T-helper 1 cell treated with Interleukin-12 subunit alpha and Interleukin-12 subunit beta and Interleukin-4 antibody, amounts not matched to agents 30 μg/mL and 1 μg/mL, for 36 hours (primary cell): ENCODE results near the gene HAUS7.

Experiments used
- H3K27ac Mint-ChIP-seq: one replicate; pipeline ENCODE4 v1.8.0; 2021; ENCODE audit warnings: mild to moderate bottlenecking, mixed read lengths
- H3K27me3 Mint-ChIP-seq: one replicate; pipeline ENCODE4 v1.8.0; 2021; ENCODE audit warnings: low read depth, mixed read lengths
- H3K36me3 Mint-ChIP-seq: one replicate; pipeline ENCODE4 v1.8.0; 2021; ENCODE audit warnings: low read depth, mixed read lengths
- H3K4me1 Mint-ChIP-seq: one replicate; pipeline ENCODE4 v1.8.0; 2021; ENCODE audit warnings: low read depth, mixed read lengths
- H3K4me3 Mint-ChIP-seq: one replicate; pipeline ENCODE4 v1.8.0; 2021; ENCODE audit warnings: mild to moderate bottlenecking, moderate library complexity, mixed read lengths
- H3K9me3 Mint-ChIP-seq: one replicate; pipeline ENCODE4 v1.8.0; 2021; ENCODE audit warnings: mixed read lengths

Gene HAUS7

GRCh38 chrX:153435845-153436244 is 34.5 kb downstream of the HAUS7 start:
- no peak overlapping the region for H3K27ac Mint-ChIP-seq
- H3K4me3 Mint-ChIP-seq = no peak overlapping the region
- no peaks in the 10 kb centered on the region for H3K27me3 Mint-ChIP-seq
- no peaks in the 10 kb centered on the region for H3K4me1 Mint-ChIP-seq
- H3K9me3 Mint-ChIP-seq = peaks cover under 1% of the 10 kb centered on the region
- H3K36me3 Mint-ChIP-seq = no peaks in the 10 kb centered on the region

DNA sequence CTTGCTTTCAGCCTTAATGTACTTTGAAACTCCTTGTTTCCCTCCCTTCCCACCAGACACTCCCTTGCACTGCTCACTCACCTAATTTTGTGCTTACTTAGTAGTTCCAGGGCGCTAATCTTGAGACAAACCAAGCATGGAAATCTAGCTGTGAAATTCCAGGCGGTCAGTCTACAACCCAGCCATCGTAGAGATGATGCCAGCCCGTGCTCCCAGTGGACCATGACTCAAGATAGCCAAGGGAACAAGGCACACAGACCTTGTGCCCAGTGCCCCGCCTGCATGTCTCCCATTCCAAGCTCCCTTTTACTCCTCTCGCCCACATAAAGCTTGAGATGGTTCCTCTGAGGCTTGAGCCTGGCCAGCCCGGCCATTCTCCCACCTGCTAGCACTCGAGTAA is 35.6 kb downstream of the HAUS7 start:
- peaks cover 6% of the 10 kb centered on the region for H3K9me3 Mint-ChIP-seq
- no peaks in the 10 kb centered on the region for H3K27me3 Mint-ChIP-seq
- no peak overlapping the region for H3K27ac Mint-ChIP-seq
- H3K36me3 Mint-ChIP-seq = no peaks in the 10 kb centered on the region
- H3K4me3 Mint-ChIP-seq = no peak overlapping the region
- H3K4me1 Mint-ChIP-seq = no peaks in the 10 kb centered on the region

- Mint-ChIP-seq H3K9me3 (peaks cover 6% of the 10 kb centered on the region), H3K4me1 (no peaks in the 10 kb centered on the region), H3K36me3 (no peaks in the 10 kb centered on the region), H3K4me3 (no peak overlapping the region), H3K27me3 (no peaks in the 10 kb centered on the region), H3K27ac (no peak overlapping the region)
These were observed 36.5 kb downstream of the HAUS7 start for GRCh38 chrX:153433781-153434285.

GRCh38 chrX:153433161-153433680 is 37.2 kb downstream of the HAUS7 start:
- no peaks in the 10 kb centered on the region for H3K27me3 Mint-ChIP-seq
- H3K36me3 Mint-ChIP-seq = no peaks in the 10 kb centered on the region
- H3K9me3 Mint-ChIP-seq = peaks cover 6% of the 10 kb centered on the region
- no peak overlapping the region for H3K27ac Mint-ChIP-seq
- no peak overlapping the region for H3K4me3 Mint-ChIP-seq
- no peaks in the 10 kb centered on the region for H3K4me1 Mint-ChIP-seq

DNA sequence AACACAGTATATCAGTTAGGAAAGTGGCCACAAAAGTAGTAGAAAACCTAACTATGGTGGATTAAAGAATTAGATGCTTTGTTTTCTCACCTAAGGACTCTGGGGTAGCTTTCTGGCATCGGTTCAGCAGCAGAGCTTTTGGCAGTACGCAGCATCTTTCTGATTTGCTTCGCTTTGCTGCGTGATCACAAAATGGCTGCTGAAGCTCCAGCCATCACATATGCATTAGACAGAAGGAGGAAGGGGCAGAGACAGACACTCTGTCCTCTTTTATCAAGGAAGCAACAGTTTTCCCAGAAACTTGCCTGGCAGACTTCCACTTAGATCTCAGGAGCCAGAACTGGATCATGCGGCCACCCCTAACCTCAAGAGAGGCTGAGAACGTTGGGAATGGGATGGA is 39.6 kb downstream of the HAUS7 start:
- Mint-ChIP-seq H3K27ac (no peak overlapping the region), H3K9me3 (peaks cover 6% of the 10 kb centered on the region), H3K4me3 (no peak overlapping the region), H3K27me3 (peaks cover 4% of the 10 kb centered on the region), H3K4me1 (no peaks in the 10 kb centered on the region), H3K36me3 (no peaks in the 10 kb centered on the region)

DNA sequence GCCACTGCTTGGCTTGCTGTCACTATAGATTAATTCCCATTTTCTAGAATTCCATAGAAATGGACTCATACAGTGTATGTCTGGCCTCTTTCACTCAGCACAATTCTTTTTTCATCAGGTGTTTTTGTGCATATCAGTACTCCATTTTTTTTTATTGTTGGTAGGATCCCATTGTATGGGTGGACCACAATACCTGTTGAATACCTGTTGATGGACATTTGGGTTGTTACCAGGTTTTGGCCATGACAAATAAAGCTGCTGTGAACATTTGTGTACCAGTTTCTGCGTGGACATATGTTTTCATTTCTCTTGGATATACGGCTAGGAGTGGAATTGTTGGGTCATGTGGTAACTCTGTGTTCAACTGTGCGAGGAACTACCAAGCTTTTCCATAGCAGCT is 44.2 kb downstream of the HAUS7 start:
- Mint-ChIP-seq H3K4me3 (no peak overlapping the region), H3K27ac (no peak overlapping the region), H3K36me3 (no peaks in the 10 kb centered on the region), H3K4me1 (no peaks in the 10 kb centered on the region), H3K27me3 (peaks cover 4% of the 10 kb centered on the region), H3K9me3 (peaks cover 6% of the 10 kb centered on the region)

DNA sequence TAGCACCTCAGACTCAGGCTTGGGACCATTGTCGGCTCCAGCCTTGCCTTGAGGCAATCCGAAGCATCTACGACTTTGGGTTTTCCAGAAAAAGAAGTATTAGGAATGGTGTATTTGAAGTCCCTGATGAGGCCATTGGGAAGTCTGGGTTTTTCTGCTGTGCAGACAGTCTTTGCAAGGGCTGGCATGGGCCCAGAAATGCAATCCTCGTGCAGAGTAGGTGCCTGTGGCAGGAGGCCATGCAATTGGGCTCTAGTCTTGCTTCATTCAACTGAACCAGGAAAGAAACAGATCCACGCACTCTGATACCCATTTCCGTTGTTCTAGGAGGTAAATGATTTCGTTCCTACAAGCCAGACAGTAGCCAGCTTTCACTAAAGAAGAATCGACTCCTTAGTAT is 46.7 kb downstream of the HAUS7 start:
- peaks cover 4% of the 10 kb centered on the region for H3K27me3 Mint-ChIP-seq
- H3K4me3 Mint-ChIP-seq = no peak overlapping the region
- H3K27ac Mint-ChIP-seq = no peak overlapping the region
- no peaks in the 10 kb centered on the region for H3K36me3 Mint-ChIP-seq
- H3K4me1 Mint-ChIP-seq = no peaks in the 10 kb centered on the region
- no peaks in the 10 kb centered on the region for H3K9me3 Mint-ChIP-seq

- Mint-ChIP-seq H3K27me3 (no peaks in the 10 kb centered on the region), H3K4me1 (no peaks in the 10 kb centered on the region), H3K9me3 (no peaks in the 10 kb centered on the region), H3K27ac (no peak overlapping the region), H3K36me3 (no peaks in the 10 kb centered on the region), H3K4me3 (no peak overlapping the region)
These were observed 48.5 kb downstream of the HAUS7 start for GRCh38 chrX:153421856-153422255.

DNA sequence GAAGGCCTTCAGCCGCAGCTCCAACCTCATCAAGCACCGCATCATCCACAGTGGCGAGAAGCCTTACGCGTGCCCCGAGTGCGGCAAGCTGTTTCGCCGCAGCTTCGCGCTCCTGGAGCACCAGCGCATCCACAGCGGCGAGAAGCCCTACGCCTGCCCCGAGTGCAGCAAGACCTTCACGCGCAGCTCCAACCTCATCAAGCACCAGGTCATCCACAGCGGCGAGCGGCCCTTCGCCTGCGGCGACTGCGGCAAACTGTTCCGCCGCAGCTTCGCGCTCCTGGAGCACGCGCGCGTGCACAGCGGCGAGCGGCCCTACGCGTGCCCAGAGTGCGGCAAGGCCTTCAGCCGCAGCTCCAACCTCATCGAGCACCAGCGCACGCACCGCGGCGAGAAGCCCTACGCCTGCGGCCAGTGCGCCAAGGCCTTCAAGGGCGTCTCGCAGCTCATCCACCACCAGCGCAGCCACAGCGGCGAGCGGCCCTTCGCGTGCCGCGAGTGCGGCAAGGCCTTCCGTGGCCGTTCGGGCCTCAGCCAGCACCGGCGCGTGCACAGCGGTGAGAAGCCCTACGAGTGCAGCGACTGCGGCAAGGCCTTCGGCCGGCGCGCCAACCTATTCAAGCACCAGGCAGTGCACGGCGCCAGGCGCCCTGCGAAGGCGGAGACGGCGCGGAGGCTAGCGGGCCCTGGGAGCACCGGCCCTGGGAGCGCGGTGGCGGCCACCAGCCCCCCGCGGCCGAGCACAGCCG is 49.4 kb downstream of the HAUS7 start:
- Mint-ChIP-seq H3K36me3 (no peaks in the 10 kb centered on the region), H3K4me3 (no peak overlapping the region), H3K27ac (no peak overlapping the region), H3K9me3 (no peaks in the 10 kb centered on the region), H3K4me1 (no peaks in the 10 kb centered on the region), H3K27me3 (no peaks in the 10 kb centered on the region)

- H3K9me3 Mint-ChIP-seq = no peaks in the 10 kb centered on the region
- H3K4me3 Mint-ChIP-seq = no peak overlapping the region
- H3K27me3 Mint-ChIP-seq = no peaks in the 10 kb centered on the region
- H3K36me3 Mint-ChIP-seq = no peaks in the 10 kb centered on the region
- H3K4me1 Mint-ChIP-seq = no peaks in the 10 kb centered on the region
- no peak overlapping the region for H3K27ac Mint-ChIP-seq
These were observed 52.7 kb downstream of the HAUS7 start for GRCh38 chrX:153417637-153418036.

- Mint-ChIP-seq H3K36me3 (no peaks in the 10 kb centered on the region), H3K27ac (no peak overlapping the region), H3K4me1 (peaks cover 5% of the 10 kb centered on the region), H3K9me3 (no peaks in the 10 kb centered on the region), H3K4me3 (no peak overlapping the region), H3K27me3 (no peaks in the 10 kb centered on the region)
These were observed 53.5 kb downstream of the HAUS7 start for GRCh38 chrX:153416781-153417450.

- Mint-ChIP-seq H3K4me1 (peaks cover 6% of the 10 kb centered on the region), H3K9me3 (no peaks in the 10 kb centered on the region), H3K36me3 (no peaks in the 10 kb centered on the region), H3K4me3 (no peak overlapping the region), H3K27me3 (no peaks in the 10 kb centered on the region), H3K27ac (no peak overlapping the region)
These were observed 55.4 kb downstream of the HAUS7 start for GRCh38 chrX:153414856-153415510.

GRCh38 chrX:153413731-153414130 is 56.6 kb downstream of the HAUS7 start:
- Mint-ChIP-seq H3K36me3 (no peaks in the 10 kb centered on the region), H3K27me3 (no peaks in the 10 kb centered on the region), H3K27ac (no peak overlapping the region), H3K4me1 (peaks cover 6% of the 10 kb centered on the region), H3K4me3 (no peak overlapping the region), H3K9me3 (no peaks in the 10 kb centered on the region)

DNA sequence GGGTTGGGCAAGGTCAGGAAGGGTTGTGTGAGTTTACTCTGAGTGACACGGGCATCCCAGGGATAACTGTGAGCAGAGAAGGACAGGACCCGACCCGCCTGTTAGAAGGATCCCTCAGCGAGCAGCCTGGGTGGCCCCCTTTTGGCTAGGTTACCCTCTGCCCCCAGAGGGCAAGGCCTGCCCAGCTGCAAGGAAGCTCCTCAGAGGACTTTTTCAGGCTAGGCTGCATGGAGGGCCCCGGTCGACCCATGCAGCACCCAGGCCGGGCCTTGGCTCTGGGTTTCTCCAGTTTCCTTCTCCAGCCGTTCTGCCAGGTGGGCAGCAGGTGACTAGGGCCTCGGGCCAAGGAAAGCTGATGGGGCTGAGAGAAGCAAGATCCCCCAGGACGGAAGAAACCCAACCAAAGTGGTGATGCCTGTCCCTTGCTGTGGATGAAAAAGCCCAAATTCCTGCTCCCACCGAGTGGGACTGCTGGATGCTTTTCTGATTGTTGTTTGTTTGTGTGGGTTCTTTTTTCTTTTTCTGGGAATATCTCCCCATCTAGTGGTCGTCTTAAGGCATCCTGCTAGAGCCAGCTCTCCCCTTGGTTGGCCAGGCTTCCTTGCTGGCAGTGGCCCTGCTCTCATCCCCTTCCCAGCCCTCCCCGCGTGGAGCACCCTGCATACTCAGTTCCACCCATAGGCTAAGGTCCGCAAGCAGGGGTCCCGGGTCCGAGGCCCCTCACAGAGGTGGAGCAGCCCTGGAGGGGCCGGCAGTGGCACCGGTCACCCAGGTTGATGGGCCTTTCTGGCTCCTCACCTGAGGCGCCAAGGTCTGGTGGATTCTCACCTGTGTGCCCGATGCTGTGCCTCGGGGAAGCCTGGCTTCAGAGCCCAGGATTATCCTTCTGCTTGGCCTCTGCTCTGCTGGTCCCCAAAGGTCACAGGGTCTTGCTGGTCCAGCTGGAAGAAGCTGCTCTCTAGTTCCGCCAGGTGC is 57.3 kb downstream of the HAUS7 start:
- no peak overlapping the region for H3K27ac Mint-ChIP-seq
- H3K36me3 Mint-ChIP-seq = no peaks in the 10 kb centered on the region
- H3K4me3 Mint-ChIP-seq = no peak overlapping the region
- peaks cover 6% of the 10 kb centered on the region for H3K4me1 Mint-ChIP-seq
- H3K9me3 Mint-ChIP-seq = no peaks in the 10 kb centered on the region
- no peaks in the 10 kb centered on the region for H3K27me3 Mint-ChIP-seq
